HEK293 (cell line): Measurements from ENCODE around the gene ECM2.

Experiments
- BCL6B ChIP-seq: fragments of 450-650 bp; formaldehyde crosslinking; IDR thresholded peaks from 2 replicates; pipeline ENCODE4 v1.5.1; 2017; ENCODE audit warnings: missing biosample characterization, missing genetic modification characterization
- CTCF ChIP-seq: fragments of 450-650 bp; formaldehyde crosslinking; IDR thresholded peaks from 2 replicates; pipeline ENCODE4 v1.5.1; 2016; ENCODE audit warnings: missing biosample characterization, missing genetic modification characterization
- RBAK ChIP-seq: fragments of 450-650 bp; formaldehyde crosslinking; IDR thresholded peaks from 2 replicates; pipeline ENCODE4 v1.5.1; 2016; ENCODE audit warnings: missing biosample characterization, missing genetic modification characterization
- REST ChIP-seq: fragments of 450-650 bp; formaldehyde crosslinking; IDR thresholded peaks from 2 replicates; pipeline ENCODE4 v1.5.1; 2016; ENCODE audit warnings: missing biosample characterization, missing genetic modification characterization
- TCF7L2 ChIP-seq: IDR thresholded peaks from 2 replicates; pipeline ENCODE4 v1.6.1; 2011; ENCODE audit warnings: low read depth, mild to moderate bottlenecking, inconsistent platforms, low read length, moderate library complexity, borderline replicate concordance
- ZBTB20 ChIP-seq: fragments of 450-650 bp; formaldehyde crosslinking; IDR thresholded peaks from 2 replicates; pipeline ENCODE4 v1.5.1; 2016; ENCODE audit warnings: missing biosample characterization, missing genetic modification characterization
- ZNF146 ChIP-seq: fragments of 450-650 bp; formaldehyde crosslinking; IDR thresholded peaks from 2 replicates; pipeline ENCODE4 v1.5.1; 2016; ENCODE audit warnings: missing biosample characterization, missing genetic modification characterization
- ZNF274 ChIP-seq, 2 experiments: fragments of 200-500 bp in 1 of 2; fragments of 450-650 bp in 1 of 2; sonication (Bioruptor generic) in 1 of 2; formaldehyde crosslinking in 1 of 2; IDR thresholded peaks; 2 replicates each; pipeline versions ENCODE4 v1.5.1 to v1.6.1; 2014 to 2016; ENCODE audit warnings: borderline replicate concordance in 1 of 2, inconsistent platforms in 1 of 2, low read length in 1 of 2, missing biosample characterization in 1 of 2, missing genetic modification characterization in 1 of 2
- ZNF292 ChIP-seq: fragments of 450-650 bp; formaldehyde crosslinking; IDR thresholded peaks from 2 replicates; pipeline ENCODE4 v1.5.1; 2016; ENCODE audit warnings: low read depth, missing biosample characterization, missing genetic modification characterization, borderline replicate concordance
- ZNF660 ChIP-seq: fragments of 450-650 bp; IDR thresholded peaks from 2 replicates; pipeline ENCODE4 v1.5.1; 2018; ENCODE audit warnings: missing biosample characterization, mild to moderate bottlenecking, missing genetic modification characterization
- TF ChIP-seq, protein P1 (sequence below): fragments of 450-650 bp; formaldehyde crosslinking; IDR thresholded peaks from 2 replicates; pipeline ENCODE4 v1.5.1; 2016; ENCODE audit warnings: missing biosample characterization, missing genetic modification characterization
- TF ChIP-seq, protein P2 (sequence below): fragments of 450-650 bp; formaldehyde crosslinking; IDR thresholded peaks from 2 replicates; pipeline ENCODE4 v1.5.1; 2016; ENCODE audit warnings: missing biosample characterization, missing genetic modification characterization
- TF ChIP-seq, protein P3 (sequence below): fragments of 450-650 bp; formaldehyde crosslinking; optimal IDR thresholded peaks from 2 replicates; pipeline ENCODE3; 2016; ENCODE audit warnings: missing biosample characterization, mild to moderate bottlenecking, missing genetic modification characterization

DNA sequence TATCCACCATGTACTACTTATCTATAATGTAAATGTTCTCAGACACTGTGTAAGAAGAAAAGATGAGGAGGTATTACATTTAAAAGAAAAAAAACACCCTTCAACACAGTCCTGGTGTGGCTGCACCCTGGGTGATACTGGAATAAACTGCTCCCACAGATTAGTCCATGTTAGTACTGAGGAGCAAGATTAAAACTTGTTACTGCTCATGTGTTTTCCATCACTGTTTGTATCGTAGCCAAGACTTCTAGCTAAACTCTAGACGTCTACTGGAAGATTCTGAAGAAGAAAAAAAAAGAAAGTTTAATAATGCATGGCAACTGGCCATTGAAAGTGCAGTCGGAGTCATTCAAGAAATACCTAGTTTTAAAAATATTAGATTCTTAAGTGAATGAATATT is 53.5 kb downstream of the ECM2 start, which contains the start of gene ASPN:
- TF ChIP-seq ZNF274 (IDR thresholded peaks at IDR 0.05; ENCODE audit: low read length) = no peak
- TF ChIP-seq ZNF274 (tag by site-specific recombination; IDR thresholded peaks at IDR 0.05; ENCODE audit: borderline replicate concordance) = no peak
- TF ChIP-seq, protein P1, sequence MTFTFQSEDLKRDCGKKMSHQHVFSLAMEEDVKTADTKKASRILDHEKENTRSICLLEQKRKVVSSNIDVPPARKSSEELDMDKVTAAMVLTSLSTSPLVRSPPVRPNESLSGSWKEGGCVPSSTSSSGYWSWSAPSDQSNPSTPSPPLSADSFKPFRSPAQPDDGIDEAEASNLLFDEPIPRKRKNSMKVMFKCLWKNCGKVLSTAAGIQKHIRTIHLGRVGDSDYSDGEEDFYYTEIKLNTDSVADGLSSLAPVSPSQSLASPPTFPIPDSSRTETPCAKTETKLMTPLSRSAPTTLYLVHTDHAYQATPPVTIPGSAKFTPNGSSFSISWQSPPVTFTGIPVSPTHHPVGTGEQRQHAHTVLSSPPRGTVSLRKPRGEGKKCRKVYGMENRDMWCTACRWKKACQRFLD = no peak
- TF ChIP-seq ZNF660 (tag by site-specific recombination) = no peak
- TF ChIP-seq CTCF (tag by site-specific recombination) = no peak
- TF ChIP-seq, protein P2, sequence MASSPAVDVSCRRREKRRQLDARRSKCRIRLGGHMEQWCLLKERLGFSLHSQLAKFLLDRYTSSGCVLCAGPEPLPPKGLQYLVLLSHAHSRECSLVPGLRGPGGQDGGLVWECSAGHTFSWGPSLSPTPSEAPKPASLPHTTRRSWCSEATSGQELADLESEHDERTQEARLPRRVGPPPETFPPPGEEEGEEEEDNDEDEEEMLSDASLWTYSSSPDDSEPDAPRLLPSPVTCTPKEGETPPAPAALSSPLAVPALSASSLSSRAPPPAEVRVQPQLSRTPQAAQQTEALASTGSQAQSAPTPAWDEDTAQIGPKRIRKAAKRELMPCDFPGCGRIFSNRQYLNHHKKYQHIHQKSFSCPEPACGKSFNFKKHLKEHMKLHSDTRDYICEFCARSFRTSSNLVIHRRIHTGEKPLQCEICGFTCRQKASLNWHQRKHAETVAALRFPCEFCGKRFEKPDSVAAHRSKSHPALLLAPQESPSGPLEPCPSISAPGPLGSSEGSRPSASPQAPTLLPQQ (tag by site-specific recombination) = no peak
- no peak for TF ChIP-seq ZBTB20 (tag by site-specific recombination)
- TF ChIP-seq BCL6B (tag by site-specific recombination) = no peak
- no peak for TF ChIP-seq ZNF146 (tag by site-specific recombination)
- TF ChIP-seq, protein P3, sequence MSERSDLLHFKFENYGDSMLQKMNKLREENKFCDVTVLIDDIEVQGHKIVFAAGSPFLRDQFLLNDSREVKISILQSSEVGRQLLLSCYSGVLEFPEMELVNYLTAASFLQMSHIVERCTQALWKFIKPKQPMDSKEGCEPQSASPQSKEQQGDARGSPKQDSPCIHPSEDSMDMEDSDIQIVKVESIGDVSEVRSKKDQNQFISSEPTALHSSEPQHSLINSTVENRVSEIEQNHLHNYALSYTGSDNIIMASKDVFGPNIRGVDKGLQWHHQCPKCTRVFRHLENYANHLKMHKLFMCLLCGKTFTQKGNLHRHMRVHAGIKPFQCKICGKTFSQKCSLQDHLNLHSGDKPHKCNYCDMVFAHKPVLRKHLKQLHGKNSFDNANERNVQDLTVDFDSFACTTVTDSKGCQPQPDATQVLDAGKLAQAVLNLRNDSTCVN = no peak
- no peak for TF ChIP-seq ZNF292 (tag by site-specific recombination)
- no peak for TF ChIP-seq REST (tag by site-specific recombination)
- TF ChIP-seq TCF7L2 = no peak
- no peak for TF ChIP-seq RBAK (tag by site-specific recombination)
